Osteoblast (primary cell): Measurements from ENCODE around the gene KCNQ1. TPM values are rescaled to one million over a fixed set of nuclear protein-coding genes. Genes with fewer than 3 reads are reported as not detected.

Source experiments
- DNase-seq: peaks from one replicate; pipeline ENCODE4 v3.0.0; 2011; ENCODE audit warnings: low spot score, mixed read lengths; ENCODE audit not compliant: insufficient read length; ENCODE audit errors: missing footprints
- H2AFZ ChIP-seq: 2 replicates; pipeline ENCODE4 v1.6.0; 2011; ENCODE audit warnings: mild to moderate bottlenecking, low read length
- H3K27ac ChIP-seq: 2 replicates; pipeline ENCODE4 v1.5.1; 2011; ENCODE audit warnings: mild to moderate bottlenecking, low read depth, low read length, moderate library complexity
- H3K27me3 ChIP-seq: 2 replicates; pipeline ENCODE4 v1.6.0; 2012; ENCODE audit warnings: mild to moderate bottlenecking, control low read depth, inconsistent platforms, low read length, moderate library complexity; ENCODE audit not compliant: insufficient read depth
- H3K36me3 ChIP-seq: 2 replicates; pipeline ENCODE4 v1.5.1; 2011; ENCODE audit warnings: mild to moderate bottlenecking, low read length, control low read depth, moderate library complexity; ENCODE audit not compliant: insufficient read depth
- H3K4me1 ChIP-seq: 2 replicates; pipeline ENCODE4 v1.5.1; 2011; ENCODE audit warnings: mild to moderate bottlenecking, low read length, control low read depth, moderate library complexity; ENCODE audit not compliant: insufficient read depth
- H3K4me2 ChIP-seq: 2 replicates; pipeline ENCODE4 v1.6.0; 2011; ENCODE audit warnings: mild to moderate bottlenecking, low read length; ENCODE audit not compliant: insufficient read depth
- H3K4me3 ChIP-seq: fragments of 200-600 bp; sonication (generic); 3 replicates; pipeline ENCODE4 v1.5.1; 2012; ENCODE audit warnings: mild to moderate bottlenecking, low read length, inconsistent platforms; ENCODE audit not compliant: insufficient read depth
- H3K79me2 ChIP-seq: 2 replicates; pipeline ENCODE4 v1.6.0; 2012; ENCODE audit warnings: mild to moderate bottlenecking, low read length, control low read depth, inconsistent platforms; ENCODE audit not compliant: insufficient read depth
- H3K9me3 ChIP-seq: 2 replicates; pipeline ENCODE4 v1.5.1; 2011; ENCODE audit warnings: low read depth, low read length, control low read depth
- H4K20me1 ChIP-seq: 2 replicates; pipeline ENCODE4 v1.6.0; 2012; ENCODE audit warnings: mild to moderate bottlenecking, low read length, control low read depth; ENCODE audit not compliant: insufficient read depth
- total RNA-seq: library from RNA; depleted of rRNA; stranded (reverse); fragments of >200 nt; gene quantifications from 2 replicates; pipeline ENCODE4 v1.2.3, GENCODE V29; 2012
- TF ChIP-seq, protein P1 (sequence below): IDR thresholded peaks from 2 replicates; pipeline ENCODE4 v1.5.1; 2011; ENCODE audit warnings: mild to moderate bottlenecking, low read depth, low read length, moderate library complexity; ENCODE audit errors: extremely low read depth

KCNQ1 gene
- total RNA-seq, 1 donor, result not detected

DNA sequence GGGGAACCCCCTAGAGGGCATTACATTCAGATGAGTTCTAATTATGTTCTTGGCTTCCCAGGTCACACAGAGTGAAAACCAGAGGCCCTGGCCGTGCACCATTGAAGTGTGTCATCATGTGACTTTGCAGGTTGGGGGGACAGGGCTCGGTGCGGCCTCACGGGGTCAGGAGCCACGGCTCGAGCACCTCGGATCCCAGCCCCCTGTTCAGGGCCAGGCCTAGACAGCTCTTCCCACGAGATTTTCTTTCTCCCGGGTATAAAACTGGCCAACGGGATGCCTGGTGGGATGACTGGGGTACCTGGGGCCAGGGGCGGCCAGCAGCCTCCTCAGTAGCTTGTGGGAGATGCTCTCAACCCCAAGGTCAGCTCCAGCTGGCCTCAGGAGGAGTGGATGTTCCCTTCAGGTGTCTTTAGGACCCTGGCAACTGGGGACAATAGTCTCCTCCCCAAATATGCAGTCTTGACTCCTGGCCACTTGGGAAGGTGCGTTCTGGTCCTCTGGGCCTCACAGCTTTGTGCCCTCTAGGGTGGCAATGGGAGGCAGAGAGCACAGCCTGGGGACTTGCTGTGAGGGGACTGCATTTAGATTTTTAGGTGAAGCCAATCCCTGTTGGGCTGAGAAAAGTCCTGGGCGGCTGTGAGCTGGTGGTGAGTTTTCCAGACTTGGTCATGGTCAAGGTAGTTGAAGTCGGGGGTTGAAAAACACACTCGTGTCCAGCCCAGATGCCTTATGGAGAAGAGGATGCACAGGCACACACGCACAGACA is 95.6 kb downstream of the KCNQ1 start:
- TF ChIP-seq, protein P1, sequence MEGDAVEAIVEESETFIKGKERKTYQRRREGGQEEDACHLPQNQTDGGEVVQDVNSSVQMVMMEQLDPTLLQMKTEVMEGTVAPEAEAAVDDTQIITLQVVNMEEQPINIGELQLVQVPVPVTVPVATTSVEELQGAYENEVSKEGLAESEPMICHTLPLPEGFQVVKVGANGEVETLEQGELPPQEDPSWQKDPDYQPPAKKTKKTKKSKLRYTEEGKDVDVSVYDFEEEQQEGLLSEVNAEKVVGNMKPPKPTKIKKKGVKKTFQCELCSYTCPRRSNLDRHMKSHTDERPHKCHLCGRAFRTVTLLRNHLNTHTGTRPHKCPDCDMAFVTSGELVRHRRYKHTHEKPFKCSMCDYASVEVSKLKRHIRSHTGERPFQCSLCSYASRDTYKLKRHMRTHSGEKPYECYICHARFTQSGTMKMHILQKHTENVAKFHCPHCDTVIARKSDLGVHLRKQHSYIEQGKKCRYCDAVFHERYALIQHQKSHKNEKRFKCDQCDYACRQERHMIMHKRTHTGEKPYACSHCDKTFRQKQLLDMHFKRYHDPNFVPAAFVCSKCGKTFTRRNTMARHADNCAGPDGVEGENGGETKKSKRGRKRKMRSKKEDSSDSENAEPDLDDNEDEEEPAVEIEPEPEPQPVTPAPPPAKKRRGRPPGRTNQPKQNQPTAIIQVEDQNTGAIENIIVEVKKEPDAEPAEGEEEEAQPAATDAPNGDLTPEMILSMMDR, result no peak
- Histone ChIP-seq H3K4me2 (no peak overlapping the region), H4K20me1 (no peaks in the 10 kb centered on the region)

DNA sequence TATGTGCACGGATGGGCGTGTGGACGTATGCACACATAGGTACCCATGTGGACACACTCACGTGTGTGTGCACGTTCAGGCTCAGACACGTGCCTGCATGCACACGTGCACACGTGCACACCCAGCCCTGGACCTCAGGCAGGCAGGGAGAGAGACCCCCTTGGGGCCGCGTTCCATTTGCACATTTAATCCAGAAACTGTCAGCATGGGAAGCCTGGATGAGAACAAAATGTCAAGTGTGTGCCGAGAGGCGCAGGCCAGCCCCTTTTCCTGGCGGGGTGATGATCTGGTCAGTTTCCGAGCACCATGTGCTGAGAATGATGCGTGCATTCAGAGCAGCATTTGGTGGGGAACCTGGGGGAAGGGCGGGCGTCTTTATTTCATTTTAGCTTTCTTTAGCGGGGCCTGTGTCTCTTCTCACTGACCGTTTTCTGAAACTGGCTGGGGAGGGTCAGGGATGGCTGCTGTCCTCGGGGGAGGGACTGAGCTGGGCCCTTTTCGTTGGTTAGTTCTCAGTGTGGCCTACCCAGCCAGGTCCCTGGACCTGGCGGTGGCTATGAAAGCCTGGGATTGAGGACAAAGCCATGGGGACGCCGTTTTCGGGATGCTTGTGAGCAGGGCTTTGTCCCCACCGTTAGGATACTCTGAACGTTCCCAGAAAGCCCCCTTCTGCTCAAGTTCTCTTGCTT is 96.3 kb downstream of the KCNQ1 start:
- no peaks in the 10 kb centered on the region for H3K36me3 ChIP-seq
- H3K79me2 ChIP-seq, result no peaks in the 10 kb centered on the region
- TF ChIP-seq, protein P1, result no peak
- no peaks in the 10 kb centered on the region for H3K9me3 ChIP-seq
- no peak overlapping the region for H2AFZ ChIP-seq
- H3K27me3 ChIP-seq, result no peaks in the 10 kb centered on the region
- no peak overlapping the region for H3K27ac ChIP-seq
- no peaks in the 10 kb centered on the region for H3K4me1 ChIP-seq
- no peaks in the 10 kb centered on the region for H4K20me1 ChIP-seq
- no peak overlapping the region for H3K4me3 ChIP-seq
- DNase-seq, result peak; percentile 59
- H3K4me2 ChIP-seq, result no peak overlapping the region

More for the DNA sequence above, 95.6 kb downstream of the KCNQ1 start:
- Histone ChIP-seq H2AFZ (no peak overlapping the region), H3K79me2 (no peaks in the 10 kb centered on the region), H3K27me3 (peaks cover 2% of the 10 kb centered on the region), H3K9me3 (no peaks in the 10 kb centered on the region), H3K4me3 (no peak overlapping the region), H3K4me1 (no peaks in the 10 kb centered on the region), H3K36me3 (no peaks in the 10 kb centered on the region), H3K27ac (no peak overlapping the region)
- peak; percentile 44 for DNase-seq

DNA sequence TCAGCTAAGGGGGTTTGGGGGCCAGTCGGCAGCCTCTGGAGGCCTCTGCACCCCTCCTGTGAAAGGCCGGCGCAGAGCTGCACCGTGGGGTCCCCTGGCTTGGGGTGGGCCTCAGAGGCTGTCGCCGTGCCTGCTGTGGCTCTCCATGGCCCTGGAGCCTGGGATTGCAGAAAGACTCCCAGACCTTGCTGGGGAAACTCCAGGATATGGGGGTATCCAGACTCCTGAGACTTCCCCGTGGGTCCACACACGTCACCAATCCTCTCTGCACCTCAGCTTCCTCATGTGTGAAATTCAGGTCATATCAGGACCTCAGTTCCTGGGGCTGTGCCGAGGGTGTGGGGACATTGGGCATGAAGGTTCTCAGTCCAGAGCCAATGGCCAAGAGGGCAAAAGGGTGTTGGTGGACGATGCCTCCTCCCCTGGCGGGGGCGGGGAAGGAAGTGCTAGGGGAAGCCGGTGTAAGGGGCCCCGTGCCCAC is 97.1 kb downstream of the KCNQ1 start:
- Histone ChIP-seq H3K36me3 (no peaks in the 10 kb centered on the region), H3K4me2 (no peak overlapping the region), H3K4me3 (no peak overlapping the region), H2AFZ (no peak overlapping the region), H4K20me1 (no peaks in the 10 kb centered on the region), H3K79me2 (no peaks in the 10 kb centered on the region), H3K9me3 (no peaks in the 10 kb centered on the region), H3K27ac (no peak overlapping the region), H3K4me1 (no peaks in the 10 kb centered on the region), H3K27me3 (no peaks in the 10 kb centered on the region)
- TF ChIP-seq, protein P1, result no peak
- DNase-seq, result peak; percentile 65

DNA sequence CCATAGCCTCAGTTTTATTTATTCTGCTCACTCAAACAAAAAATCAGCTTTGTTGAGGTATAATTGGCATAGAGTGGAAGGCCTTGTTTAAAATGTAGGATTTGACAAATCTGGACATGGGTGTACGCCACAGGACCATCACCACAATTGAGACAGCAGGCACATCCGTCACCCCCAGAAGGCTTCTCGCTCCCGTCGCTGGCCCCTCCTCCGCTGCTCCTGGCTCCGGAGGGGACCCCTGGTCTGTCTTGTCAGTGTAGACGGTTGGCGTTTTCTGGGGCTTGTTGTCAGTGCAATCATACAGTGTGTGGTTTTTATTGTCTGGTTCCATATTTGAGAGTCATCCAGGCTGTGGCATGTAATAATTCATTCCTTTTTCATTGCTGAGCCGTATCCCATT is 97.6 kb downstream of the KCNQ1 start:
- Histone ChIP-seq H3K4me2 (no peak overlapping the region), H4K20me1 (no peaks in the 10 kb centered on the region), H3K4me3 (no peak overlapping the region), H2AFZ (no peak overlapping the region), H3K4me1 (no peaks in the 10 kb centered on the region), H3K27ac (no peak overlapping the region), H3K27me3 (no peaks in the 10 kb centered on the region), H3K79me2 (no peaks in the 10 kb centered on the region), H3K9me3 (no peaks in the 10 kb centered on the region), H3K36me3 (no peaks in the 10 kb centered on the region)
- TF ChIP-seq, protein P1, result no peak
- DNase-seq, result peak; percentile 30
